ENCODE results near the gene ADAMTSL3.

The ADAMTSL3 gene

DNA sequence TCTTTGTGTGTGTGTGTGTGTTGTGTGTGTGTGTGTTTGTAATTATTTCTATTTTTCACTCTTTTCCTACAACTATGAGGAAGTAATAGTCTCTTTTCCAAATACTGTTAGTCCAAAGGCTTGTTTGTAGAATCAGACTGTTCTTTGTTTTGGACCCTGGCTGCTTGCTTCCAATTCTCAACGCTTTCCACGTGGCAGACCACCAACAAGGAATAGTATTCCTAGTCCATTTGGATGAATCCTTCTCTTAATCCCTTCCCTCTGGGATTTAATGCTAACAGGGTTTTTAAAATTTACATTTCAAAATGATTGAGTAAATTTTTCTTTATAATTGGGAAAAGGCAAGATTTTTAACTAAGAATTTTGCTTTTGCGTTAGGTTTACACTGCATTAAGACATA, 62.7 kb downstream of the ADAMTSL3 start:
- TF ChIP-seq ZFX (IDR thresholded peaks at IDR 0.05), result no peak
- TF ChIP-seq, protein P1, sequence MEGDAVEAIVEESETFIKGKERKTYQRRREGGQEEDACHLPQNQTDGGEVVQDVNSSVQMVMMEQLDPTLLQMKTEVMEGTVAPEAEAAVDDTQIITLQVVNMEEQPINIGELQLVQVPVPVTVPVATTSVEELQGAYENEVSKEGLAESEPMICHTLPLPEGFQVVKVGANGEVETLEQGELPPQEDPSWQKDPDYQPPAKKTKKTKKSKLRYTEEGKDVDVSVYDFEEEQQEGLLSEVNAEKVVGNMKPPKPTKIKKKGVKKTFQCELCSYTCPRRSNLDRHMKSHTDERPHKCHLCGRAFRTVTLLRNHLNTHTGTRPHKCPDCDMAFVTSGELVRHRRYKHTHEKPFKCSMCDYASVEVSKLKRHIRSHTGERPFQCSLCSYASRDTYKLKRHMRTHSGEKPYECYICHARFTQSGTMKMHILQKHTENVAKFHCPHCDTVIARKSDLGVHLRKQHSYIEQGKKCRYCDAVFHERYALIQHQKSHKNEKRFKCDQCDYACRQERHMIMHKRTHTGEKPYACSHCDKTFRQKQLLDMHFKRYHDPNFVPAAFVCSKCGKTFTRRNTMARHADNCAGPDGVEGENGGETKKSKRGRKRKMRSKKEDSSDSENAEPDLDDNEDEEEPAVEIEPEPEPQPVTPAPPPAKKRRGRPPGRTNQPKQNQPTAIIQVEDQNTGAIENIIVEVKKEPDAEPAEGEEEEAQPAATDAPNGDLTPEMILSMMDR (conservative IDR thresholded peaks at IDR 0.05), result no peak
- H3K27ac ChIP-seq, result no peak overlapping the region

DNA sequence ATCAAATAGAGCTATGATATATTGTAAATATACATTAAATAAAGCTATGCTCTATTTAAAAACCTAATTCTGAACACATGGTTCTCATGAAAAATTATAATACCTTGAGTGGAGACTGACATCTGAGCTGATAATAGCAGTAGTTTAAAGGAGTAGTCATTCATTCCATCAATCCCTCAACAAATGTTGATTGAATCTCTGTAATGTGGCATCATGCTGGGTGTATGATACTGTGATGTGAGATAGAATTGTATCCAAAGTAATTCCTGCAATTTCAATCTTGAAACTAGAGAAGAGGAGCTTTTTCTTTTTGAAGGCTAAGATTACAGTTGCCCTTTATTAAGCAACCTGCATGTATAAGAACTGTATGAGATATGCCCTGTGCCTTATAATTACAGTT, 63.1 kb downstream of the ADAMTSL3 start:
- H3K27ac ChIP-seq, result no peak overlapping the region
- TF ChIP-seq, protein P1 (conservative IDR thresholded peaks at IDR 0.05), result no peak

DNA sequence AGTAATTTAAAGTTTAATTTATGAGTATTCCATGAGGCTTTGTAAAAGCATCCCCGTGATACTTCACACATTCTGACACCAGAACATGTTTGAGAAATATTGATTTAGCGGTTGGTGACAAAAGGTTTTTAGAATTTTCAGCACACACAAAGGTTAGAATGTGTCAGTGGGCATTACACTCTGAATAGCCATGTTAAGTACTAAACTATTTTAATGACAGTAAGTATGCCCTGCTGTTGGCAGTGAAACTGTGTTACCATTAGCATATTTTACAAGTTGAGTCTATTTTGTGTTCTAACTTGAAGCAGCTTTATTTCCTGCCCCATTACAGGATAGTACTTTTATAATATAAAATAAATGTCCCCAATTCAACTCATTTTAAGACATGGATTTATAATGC, 66.5 kb downstream of the ADAMTSL3 start:
- no peak overlapping the region for H3K27ac ChIP-seq
- TF ChIP-seq, protein P1 (conservative IDR thresholded peaks at IDR 0.05), result no peak
- no peak for TF ChIP-seq ZFX (IDR thresholded peaks at IDR 0.05)

DNA sequence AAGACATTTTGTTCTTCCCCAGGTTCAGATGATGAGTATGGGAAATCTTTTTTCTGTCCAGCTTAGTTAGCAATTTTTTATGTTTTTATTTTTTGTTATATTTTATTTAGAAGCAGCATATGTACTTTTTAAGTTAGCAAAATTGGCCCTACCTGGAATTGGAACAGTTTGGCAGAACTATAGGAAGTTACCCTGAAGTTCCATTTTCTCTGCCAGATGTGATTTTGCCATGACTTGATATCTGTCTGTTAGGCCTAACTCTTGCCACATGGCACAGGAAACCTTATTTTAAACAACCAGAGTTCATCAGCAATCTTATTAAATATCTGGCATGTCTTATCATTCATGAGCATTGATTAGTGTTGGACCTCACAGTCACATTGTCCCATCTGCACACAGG, 67.1 kb downstream of the ADAMTSL3 start:
- no peak overlapping the region for H3K27ac ChIP-seq
- TF ChIP-seq, protein P1 (conservative IDR thresholded peaks at IDR 0.05), result no peak
- no peak for TF ChIP-seq ZFX (IDR thresholded peaks at IDR 0.05)

DNA sequence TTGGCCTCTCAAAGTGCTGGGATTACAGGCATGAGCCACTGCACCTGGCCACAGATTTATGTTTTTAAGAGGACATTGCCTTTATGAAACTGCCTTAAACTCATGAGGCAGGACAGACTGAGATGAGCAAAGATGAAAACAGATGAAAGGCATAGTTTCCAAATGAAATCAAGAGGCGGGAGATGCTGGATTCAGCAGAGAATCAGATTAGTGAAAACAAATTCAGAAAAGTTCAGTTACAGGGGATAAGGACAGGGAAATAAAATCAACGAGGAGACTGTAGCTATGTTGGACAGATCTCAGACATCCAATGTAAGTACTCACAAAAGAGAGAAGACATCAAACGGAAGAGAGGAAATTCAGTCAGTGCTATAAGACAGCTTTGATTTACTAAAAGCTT, 68.1 kb downstream of the ADAMTSL3 start:
- no peak overlapping the region for H3K27ac ChIP-seq

DNA sequence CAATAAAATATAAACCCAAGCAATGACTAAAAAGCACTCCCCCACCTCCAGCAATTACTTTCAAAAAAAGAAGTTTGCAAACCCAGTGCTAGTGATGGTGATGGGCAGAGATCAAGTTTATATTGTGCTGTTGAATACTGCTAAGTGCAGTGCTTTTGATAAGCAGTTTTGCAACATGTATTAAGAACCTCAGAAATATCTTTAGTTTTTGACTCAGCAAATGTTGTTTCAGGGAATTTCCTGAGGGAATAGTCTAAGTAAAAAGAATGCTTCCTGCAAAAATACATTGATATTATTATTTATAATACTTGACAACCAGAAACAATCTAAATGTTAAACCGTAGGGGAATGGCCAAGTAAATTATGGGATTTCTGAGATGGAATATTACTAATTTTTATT, 69.3 kb downstream of the ADAMTSL3 start:
- TF ChIP-seq ZFX (IDR thresholded peaks at IDR 0.05), result no peak
- TF ChIP-seq, protein P1 (conservative IDR thresholded peaks at IDR 0.05), result no peak
- no peak overlapping the region for H3K27ac ChIP-seq

More for the DNA sequence above, 68.1 kb downstream of the ADAMTSL3 start:
- TF ChIP-seq, protein P1 (conservative IDR thresholded peaks at IDR 0.05), result no peak
- TF ChIP-seq ZFX (IDR thresholded peaks at IDR 0.05), result no peak

DNA sequence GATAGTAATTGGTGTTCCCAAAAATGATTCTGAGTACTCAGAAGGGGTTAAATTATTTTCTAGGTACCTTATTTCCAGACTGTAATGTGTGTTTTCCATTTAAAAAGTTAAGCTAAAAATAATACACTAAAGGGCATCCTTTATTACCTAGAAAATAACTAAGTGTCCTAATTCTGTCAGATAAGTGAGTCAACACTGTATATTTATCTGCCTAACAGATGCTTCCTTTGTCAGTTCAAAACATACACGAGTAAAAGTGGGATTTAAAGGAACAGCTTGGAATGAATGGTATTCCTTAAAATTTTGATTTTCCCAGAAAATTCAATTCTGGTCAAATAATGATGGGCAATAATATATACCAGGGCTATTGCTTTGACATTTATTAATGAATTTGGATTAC, 78.3 kb downstream of the ADAMTSL3 start:
- no peak for TF ChIP-seq ZFX (IDR thresholded peaks at IDR 0.05)
- TF ChIP-seq, protein P1 (conservative IDR thresholded peaks at IDR 0.05), result no peak
- H3K27ac ChIP-seq, result no peak overlapping the region

All from C4-2B (cell line).